Stomach (tissue), 9 donors: Measurements from ENCODE around the gene BUD13. TPM values are rescaled to one million over a fixed set of nuclear protein-coding genes. Genes with fewer than 3 reads are reported as not detected.
A peak's percentile ranks its signal among the peaks of the same experiment; 100 is the strongest.

Experiments used
- DNase-seq, 2 donors: peaks; one replicate each; pipeline versions ENCODE4 v3.0.0 to v3.0.0-alpha.2; 2013 to 2019
- H3K27ac ChIP-seq, 5 donors: fragments of 200-600 bp in 4 of 5; sonication (generic) in 4 of 5; one replicate each; pipeline ENCODE4 v1.5.1; 2013 to 2019; ENCODE audit warnings: mild to moderate bottlenecking in 1 of 5, moderate library complexity in 1 of 5
- H3K27me3 ChIP-seq, 3 donors: fragments of 200-600 bp; sonication (generic); one replicate each; pipeline ENCODE4 v1.5.1; 2017 to 2019; ENCODE audit warnings: mixed run types in 1 of 3
- H3K36me3 ChIP-seq, 4 donors: fragments of 200-600 bp; sonication (generic); 1 replicate in 3 of 4; 2 replicates in 1 of 4; pipeline ENCODE4 v1.5.1; 2016 to 2019
- H3K4me1 ChIP-seq, 4 donors: fragments of 200-600 bp; sonication (generic); one replicate each; pipeline ENCODE4 v1.5.1; 2016 to 2019
- H3K4me3 ChIP-seq, 4 donors: fragments of 200-600 bp; sonication (generic) in 3 of 4; one replicate each; pipeline ENCODE4 v1.5.1; 2016 to 2019; ENCODE audit warnings: mild to moderate bottlenecking in 1 of 4
- H3K9me3 ChIP-seq, 4 donors: fragments of 200-600 bp; sonication (generic); one replicate each; pipeline ENCODE4 v1.5.1; 2016 to 2019
- CTCF ChIP-seq, 7 experiments: fragments of 450-650 bp in 4 of 7; fragments of 200-600 bp in 3 of 7; sonication (generic) in 3 of 7; IDR thresholded peaks; one replicate each; pipeline ENCODE4 v1.5.1; 2016 to 2019; ENCODE audit warnings: antibody characterized with exemption in 7 of 7, control low read depth in 2 of 7, mild to moderate bottlenecking in 1 of 7
- EP300 ChIP-seq: sonication (generic); formaldehyde crosslinking; IDR thresholded peaks from one replicate; pipeline ENCODE4 v1.6.1; 2017; ENCODE audit warnings: antibody characterized with exemption
- POLR2A ChIP-seq, 4 donors: fragments of 450-650 bp; IDR thresholded peaks; one replicate each; pipeline ENCODE4 v1.6.1; 2016; ENCODE audit warnings: antibody characterized with exemption in 4 of 4, control low read depth in 2 of 4, mild to moderate bottlenecking in 1 of 4, moderate library complexity in 1 of 4
- POLR2AphosphoS5 ChIP-seq, 3 donors: sonication (generic); formaldehyde crosslinking; IDR thresholded peaks; one replicate each; pipeline ENCODE4 v1.6.1; 2016; ENCODE audit warnings: antibody characterized with exemption in 3 of 3
- WGBS, 5 donors: extraction: QIAGEN DNeasy Blood & Tissue Kit in 3 of 5; methylation state at CpG; one replicate each; pipeline versions ENCODE4 v1.1.5 to v1.1.7; 2013 to 2018; 5-methylcytosine and 5-hydroxymethylcytosine counted together
- intact Hi-C: fragments of 100-400 bp; cut with DNase I; formaldehyde crosslinking; loops from one replicate; pipeline ENCODE4 v1.15.1; 2023; ENCODE audit warnings: low total_unique reads
- polyA plus RNA-seq, 3 donors: library from polyadenylated mRNA; stranded (reverse); fragments of 200-250 nt; gene quantifications; one replicate each; pipeline ENCODE4 v1.2.3, GENCODE V29; 2013
- total RNA-seq, 5 donors: library from RNA; depleted of rRNA; stranded (reverse); fragments of >200 nt; gene quantifications; one replicate each; pipeline versions ENCODE4 v1.1.0 to v1.2.3, GENCODE V29; 2014 to 2016
- donor health status: healthy with polysubstance abuse.
- donor health status: Bipolar disorder and iron deficiency.
- donor health status: healthy.

BUD13 gene
- total and polyA plus RNA-seq, 8 donors: 4.1 to 21.7 (median 15.8) TPM

- DNase-seq: no peak
- peaks cover 0 to 95% (median 8%) of the 10 kb centered on the region in 3 donors for H3K27me3 ChIP-seq
- peaks cover 0 to 6% (median 0%) of the 10 kb centered on the region in 4 donors for H3K9me3 ChIP-seq
- peaks cover 0 to 9% (median 8%) of the 10 kb centered on the region in 4 donors for H3K4me1 ChIP-seq
- TF ChIP-seq POLR2AphosphoS5 (IDR thresholded peaks at IDR 0.05) (no peak), POLR2A (IDR thresholded peaks at IDR 0.05) (no peak), EP300 (no peak), CTCF (IDR thresholded peaks at IDR 0.05) (no peak)
- H3K4me3 ChIP-seq: no peak overlapping the region
- 60 to 94% (median 83%) methylated on average over 4 of the region's 4 CpGs for WGBS, 5 donors
- intact Hi-C loops: no loop called here
- no peaks in the 10 kb centered on the region for H3K36me3 ChIP-seq
- H3K27ac ChIP-seq: no peak overlapping the region
These were observed 62.0 kb downstream of the BUD13 start for GRCh38 chr11:116710762-116711161.

GRCh38 chr11:116710001-116710674 is 62.6 kb downstream of the BUD13 start:
- no peak overlapping the region for H3K4me3 ChIP-seq
- DNase-seq: no peak
- peaks cover 0 to 92% (median 8%) of the 10 kb centered on the region in 3 donors for H3K27me3 ChIP-seq
- no peak for TF ChIP-seq POLR2AphosphoS5 (IDR thresholded peaks at IDR 0.05)
- TF ChIP-seq POLR2A (IDR thresholded peaks at IDR 0.05): no peak
- peaks cover 0 to 6% (median 0%) of the 10 kb centered on the region in 4 donors for H3K9me3 ChIP-seq
- 37 to 49% (median 45%) methylated on average over 16 to 17 of the region's 17 CpGs for WGBS, 5 donors
- no peak overlapping the region for H3K27ac ChIP-seq
- peaks cover 0 to 9% (median 8%) of the 10 kb centered on the region in 4 donors for H3K4me1 ChIP-seq
- intact Hi-C loops: no loop called here
- no peaks in the 10 kb centered on the region for H3K36me3 ChIP-seq

GRCh38 chr11:116707746-116708145 is 65.0 kb downstream of the BUD13 start:
- no peaks in the 10 kb centered on the region for H3K36me3 ChIP-seq
- H3K4me3 ChIP-seq: peak overlapping the region in 1 of 4 donors; percentile 24
- TF ChIP-seq EP300 (no peak), CTCF (IDR thresholded peaks at IDR 0.05) (no peak), POLR2A (IDR thresholded peaks at IDR 0.05) (no peak), POLR2AphosphoS5 (IDR thresholded peaks at IDR 0.05) (no peak)
- no peak overlapping the region for H3K27ac ChIP-seq
- 36 to 51% (median 43%) methylated on average over 9 of the region's 9 CpGs for WGBS, 5 donors
- peaks cover 0 to 9% (median 8%) of the 10 kb centered on the region in 4 donors for H3K4me1 ChIP-seq
- H3K27me3 ChIP-seq: peaks cover 0 to 76% (median 8%) of the 10 kb centered on the region in 3 donors
- DNase-seq: no peak
- intact Hi-C loops: no loop called here
- peaks cover 0 to under 1% (median 0%) of the 10 kb centered on the region in 4 donors for H3K9me3 ChIP-seq

- Histone ChIP-seq H3K27me3 (peaks cover 0 to 70% (median 8%) of the 10 kb centered on the region in 3 donors), H3K27ac (no peak overlapping the region), H3K4me1 (peaks cover 0 to 9% (median 8%) of the 10 kb centered on the region in 4 donors), H3K4me3 (peak overlapping the region in 1 of 4 donors; percentile 24), H3K9me3 (no peaks in the 10 kb centered on the region), H3K36me3 (no peaks in the 10 kb centered on the region)
- intact Hi-C loops: no loop called here
- 12 to 36% (median 22%) methylated on average over 14 to 37 of the region's 37 CpGs for WGBS, 5 donors
- TF ChIP-seq CTCF (IDR thresholded peaks at IDR 0.05) (no peak), POLR2A (IDR thresholded peaks at IDR 0.05) (no peak), EP300 (no peak), POLR2AphosphoS5 (IDR thresholded peaks at IDR 0.05) (no peak)
- DNase-seq: peak; percentile 58 to 79
These were observed 65.6 kb downstream of the BUD13 start for GRCh38 chr11:116707161-116707629.

- peaks cover 0 to 9% (median 8%) of the 10 kb centered on the region in 4 donors for H3K4me1 ChIP-seq
- no peak overlapping the region for H3K27ac ChIP-seq
- DNase-seq: peak in 1 of 2 donors; percentile 80
- TF ChIP-seq POLR2A (IDR thresholded peaks at IDR 0.05) (no peak), POLR2AphosphoS5 (IDR thresholded peaks at IDR 0.05) (no peak), CTCF (IDR thresholded peaks at IDR 0.05) (no peak), EP300 (no peak)
- WGBS, 5 donors: 28 to 42% (median 36%) methylated on average over 8 to 11 of the region's 11 CpGs
- no peaks in the 10 kb centered on the region for H3K9me3 ChIP-seq
- H3K36me3 ChIP-seq: no peaks in the 10 kb centered on the region
- no peak overlapping the region for H3K4me3 ChIP-seq
- peaks cover 0 to 34% (median 8%) of the 10 kb centered on the region in 3 donors for H3K27me3 ChIP-seq
- intact Hi-C loops: no loop called here
These were observed 69.4 kb downstream of the BUD13 start for GRCh38 chr11:116703421-116703820.
